Muscle layer of duodenum (tissue), 2 donors: ENCODE results near the gene RNASE11.

Source experiments
- H3K27ac ChIP-seq: one replicate; pipeline ENCODE4 v1.7.0; 2013; ENCODE audit warnings: mild to moderate bottlenecking, low read length
- H3K27me3 ChIP-seq: one replicate; pipeline ENCODE4 v1.7.0; 2013; ENCODE audit warnings: low read depth, mild to moderate bottlenecking, control low read depth, low read length
- H3K36me3 ChIP-seq, 2 donors: one replicate each; pipeline ENCODE4 v1.7.0; 2013; ENCODE audit warnings: low read length in 2 of 2, control low read depth in 1 of 2, mild to moderate bottlenecking in 1 of 2; ENCODE audit not compliant: insufficient read depth in 2 of 2, control insufficient read depth in 1 of 2
- H3K4me1 ChIP-seq, 2 donors: one replicate each; pipeline ENCODE4 v1.7.0; 2013; ENCODE audit warnings: low read length in 2 of 2, mild to moderate bottlenecking in 2 of 2, control low read depth in 1 of 2, moderate library complexity in 1 of 2; ENCODE audit not compliant: insufficient read depth in 2 of 2, control insufficient read depth in 1 of 2
- H3K4me3 ChIP-seq, 2 donors: one replicate each; pipeline ENCODE4 v1.7.0; 2013; ENCODE audit warnings: low read length in 2 of 2, low read depth in 1 of 2, mild to moderate bottlenecking in 1 of 2
- H3K9me3 ChIP-seq, 2 donors: one replicate each; pipeline ENCODE4 v1.7.0; 2013; ENCODE audit warnings: low read length in 2 of 2, control low read depth in 1 of 2, mild to moderate bottlenecking in 1 of 2; ENCODE audit not compliant: control insufficient read depth in 1 of 2
- donor health status: healthy.

RNASE11 gene

GRCh38 chr14:20612403-20612802 lies 24.6 kb upstream of the RNASE11 start:
- Histone ChIP-seq H3K27ac (no peak overlapping the region), H3K4me1 (peaks cover 0 to 9% of the 10 kb centered on the region in 2 donors), H3K4me3 (no peak overlapping the region), H3K9me3 (no peaks in the 10 kb centered on the region), H3K36me3 (no peaks in the 10 kb centered on the region), H3K27me3 (no peaks in the 10 kb centered on the region)

DNA sequence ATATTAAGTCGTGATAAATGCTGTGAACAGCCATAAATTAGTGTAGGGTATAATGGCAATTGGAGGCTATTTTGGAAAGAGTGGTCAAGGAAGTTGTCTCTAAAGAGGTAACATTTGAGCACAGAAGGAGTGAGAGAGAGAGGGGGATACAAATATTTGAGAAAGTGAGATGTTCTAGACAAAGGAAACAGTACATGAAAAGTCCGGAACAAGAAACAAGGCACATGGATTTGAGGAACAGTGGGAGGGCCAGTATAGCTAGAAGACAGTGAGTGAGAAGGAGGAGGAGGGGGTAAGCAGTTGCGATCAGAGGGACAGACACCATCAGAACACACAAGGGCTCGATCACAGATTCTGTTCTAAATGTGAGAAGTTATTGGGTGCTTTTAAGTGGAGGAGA lies 23.5 kb upstream of the RNASE11 start:
- no peak overlapping the region for H3K27ac ChIP-seq
- peaks cover 0 to 9% of the 10 kb centered on the region in 2 donors for H3K4me1 ChIP-seq
- H3K9me3 ChIP-seq = no peaks in the 10 kb centered on the region
- H3K4me3 ChIP-seq = no peak overlapping the region
- H3K36me3 ChIP-seq = no peaks in the 10 kb centered on the region
- H3K27me3 ChIP-seq = no peaks in the 10 kb centered on the region

DNA sequence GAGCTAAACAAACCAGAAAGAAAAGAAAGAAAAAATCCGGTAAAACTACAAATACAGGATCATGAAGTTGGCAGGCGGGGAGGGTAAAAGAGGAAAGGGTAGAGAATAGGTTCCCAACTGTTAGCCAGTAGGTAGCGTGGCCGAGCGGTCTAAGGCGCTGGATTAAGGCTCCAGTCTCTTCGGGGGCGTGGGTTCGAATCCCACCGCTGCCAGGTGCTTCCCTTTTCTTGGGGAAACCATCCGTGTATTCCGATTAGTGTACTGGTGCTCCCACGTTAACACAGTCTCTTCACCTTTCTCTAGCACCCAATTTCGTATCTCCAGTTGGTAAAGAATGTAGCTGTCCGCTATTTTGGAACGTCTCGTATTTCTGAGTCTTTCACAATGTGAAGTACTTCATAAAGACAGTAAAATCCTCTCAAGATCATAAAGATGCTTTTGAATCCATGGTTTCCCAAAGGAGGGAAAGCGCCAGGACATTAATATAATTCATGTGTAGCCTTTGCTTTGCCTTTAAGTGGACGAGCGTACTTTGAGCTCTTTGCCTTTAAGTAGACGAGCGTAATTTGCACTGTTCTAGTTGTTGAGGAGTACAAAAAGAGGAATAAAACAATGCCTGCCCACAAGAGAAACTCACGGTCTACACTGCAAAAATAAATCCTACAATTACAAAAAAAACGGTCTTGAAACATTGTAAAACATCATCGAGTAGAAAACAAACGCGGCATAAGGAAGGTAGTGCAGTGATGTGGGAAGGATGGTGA lies 22.4 kb upstream of the RNASE11 start:
- H3K9me3 ChIP-seq = no peaks in the 10 kb centered on the region
- peaks cover 0 to 9% of the 10 kb centered on the region in 2 donors for H3K4me1 ChIP-seq
- no peaks in the 10 kb centered on the region for H3K36me3 ChIP-seq
- peak overlapping the region; percentile 84 to 94 for H3K4me3 ChIP-seq
- no peaks in the 10 kb centered on the region for H3K27me3 ChIP-seq
- peak overlapping the region; percentile 49 for H3K27ac ChIP-seq

- Histone ChIP-seq H3K4me3 (peak overlapping the region; percentile 84 to 94), H3K4me1 (peaks cover 0 to 9% of the 10 kb centered on the region in 2 donors), H3K27me3 (no peaks in the 10 kb centered on the region), H3K36me3 (no peaks in the 10 kb centered on the region), H3K27ac (peak overlapping the region; percentile 49), H3K9me3 (no peaks in the 10 kb centered on the region)
These were observed 21.6 kb upstream of the RNASE11 start for GRCh38 chr14:20609215-20610001.

DNA sequence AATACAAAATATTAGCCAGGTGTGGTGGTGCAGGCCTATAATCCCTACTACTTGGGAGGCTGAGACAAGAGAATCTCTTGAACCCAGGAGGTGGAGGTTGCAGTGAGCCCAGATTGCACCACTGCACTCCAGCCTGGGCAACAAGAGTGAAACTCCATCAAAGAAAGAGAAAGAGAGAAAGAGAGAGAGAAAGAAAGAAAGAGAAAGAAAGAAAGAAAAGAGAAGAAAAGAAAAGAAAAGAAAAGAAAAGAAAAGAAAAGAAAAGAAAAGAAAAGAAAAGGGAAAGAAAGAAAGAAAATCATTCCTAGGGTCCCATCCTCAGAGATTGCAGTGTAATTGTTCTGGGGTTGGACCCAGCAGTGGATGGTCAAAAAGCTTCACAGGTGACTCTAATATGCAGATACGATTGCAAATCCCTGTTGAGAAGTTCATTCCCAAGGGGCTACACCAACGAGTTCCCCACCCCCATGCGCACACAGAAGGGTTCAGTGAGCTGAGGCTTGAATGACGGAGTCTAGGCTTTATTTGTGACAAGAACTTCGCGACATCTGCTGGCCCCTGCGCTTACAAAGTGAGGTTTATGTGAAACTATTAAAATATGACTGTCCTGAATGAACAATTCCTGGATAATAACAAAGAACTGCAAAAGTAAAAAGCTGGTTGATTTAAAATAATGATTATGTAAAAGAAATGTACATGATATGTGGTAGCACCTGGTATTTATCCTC lies 20.7 kb upstream of the RNASE11 start:
- no peaks in the 10 kb centered on the region for H3K36me3 ChIP-seq
- peaks cover 0 to 8% of the 10 kb centered on the region in 2 donors for H3K4me1 ChIP-seq
- no peak overlapping the region for H3K4me3 ChIP-seq
- H3K27me3 ChIP-seq = no peaks in the 10 kb centered on the region
- H3K27ac ChIP-seq = no peak overlapping the region
- H3K9me3 ChIP-seq = no peaks in the 10 kb centered on the region

DNA sequence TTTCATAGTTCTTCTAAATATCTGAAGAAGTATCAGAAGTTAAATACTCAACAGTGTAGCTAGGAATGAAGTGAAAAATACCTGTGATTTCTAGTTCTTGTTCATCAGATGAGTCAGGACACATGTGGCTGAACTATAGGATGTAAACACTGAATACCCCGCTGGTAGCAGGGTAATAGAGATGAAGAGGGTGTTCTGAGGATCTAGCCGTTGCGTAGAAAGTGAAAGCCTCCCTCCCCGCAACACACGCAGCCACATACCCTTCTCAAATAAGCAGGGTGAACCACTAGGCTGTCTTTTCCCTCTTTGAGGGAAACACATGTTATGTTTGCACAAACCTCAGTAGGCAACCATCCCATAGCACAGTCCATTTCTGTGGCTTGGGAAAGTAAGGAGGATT lies 19.8 kb upstream of the RNASE11 start:
- no peaks in the 10 kb centered on the region for H3K36me3 ChIP-seq
- H3K4me1 ChIP-seq = peaks cover 0 to 6% of the 10 kb centered on the region in 2 donors
- no peaks in the 10 kb centered on the region for H3K27me3 ChIP-seq
- no peak overlapping the region for H3K4me3 ChIP-seq
- no peak overlapping the region for H3K27ac ChIP-seq
- no peaks in the 10 kb centered on the region for H3K9me3 ChIP-seq

- Histone ChIP-seq H3K27ac (no peak overlapping the region), H3K4me1 (peaks cover 0 to 6% of the 10 kb centered on the region in 2 donors), H3K4me3 (no peak overlapping the region), H3K9me3 (no peaks in the 10 kb centered on the region), H3K36me3 (no peaks in the 10 kb centered on the region), H3K27me3 (no peaks in the 10 kb centered on the region)
These were observed 19.1 kb upstream of the RNASE11 start for GRCh38 chr14:20606902-20607242.

DNA sequence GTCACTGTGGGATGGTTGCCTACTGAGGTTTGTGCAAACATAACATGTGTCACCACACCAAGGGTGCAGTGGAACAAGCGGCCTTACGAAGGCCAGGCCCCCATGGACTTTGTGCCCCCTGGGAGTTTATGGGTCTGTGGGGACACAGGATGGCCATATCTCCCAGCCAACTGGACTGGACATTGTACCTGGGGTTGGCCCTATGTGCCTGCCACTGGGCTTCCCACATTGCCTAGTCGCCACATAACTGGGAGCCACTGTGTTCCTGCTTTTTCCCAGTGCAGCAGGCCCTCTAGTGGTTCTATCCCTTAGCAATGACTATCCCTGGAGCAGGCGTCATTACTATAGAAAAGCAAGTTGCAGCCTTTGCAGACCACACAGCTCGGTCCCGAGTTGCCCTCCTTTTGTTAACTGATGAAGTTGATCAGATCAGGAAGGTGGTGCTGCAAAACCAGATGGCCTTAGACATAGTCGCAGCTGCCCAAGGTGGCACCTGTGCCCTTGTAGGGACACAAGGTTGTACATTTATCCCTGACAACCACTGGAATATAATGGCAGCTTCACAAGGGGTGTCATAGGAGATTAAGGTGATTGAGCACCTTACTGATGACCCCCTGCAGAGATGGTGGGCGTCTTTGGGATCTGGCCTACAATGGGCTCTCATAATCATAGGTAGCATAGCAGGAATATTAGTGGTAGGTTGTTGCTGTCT lies 18.5 kb upstream of the RNASE11 start:
- Histone ChIP-seq H3K27me3 (no peaks in the 10 kb centered on the region), H3K4me3 (no peak overlapping the region), H3K9me3 (no peaks in the 10 kb centered on the region), H3K27ac (no peak overlapping the region), H3K4me1 (peaks cover 0 to 6% of the 10 kb centered on the region in 2 donors), H3K36me3 (no peaks in the 10 kb centered on the region)

DNA sequence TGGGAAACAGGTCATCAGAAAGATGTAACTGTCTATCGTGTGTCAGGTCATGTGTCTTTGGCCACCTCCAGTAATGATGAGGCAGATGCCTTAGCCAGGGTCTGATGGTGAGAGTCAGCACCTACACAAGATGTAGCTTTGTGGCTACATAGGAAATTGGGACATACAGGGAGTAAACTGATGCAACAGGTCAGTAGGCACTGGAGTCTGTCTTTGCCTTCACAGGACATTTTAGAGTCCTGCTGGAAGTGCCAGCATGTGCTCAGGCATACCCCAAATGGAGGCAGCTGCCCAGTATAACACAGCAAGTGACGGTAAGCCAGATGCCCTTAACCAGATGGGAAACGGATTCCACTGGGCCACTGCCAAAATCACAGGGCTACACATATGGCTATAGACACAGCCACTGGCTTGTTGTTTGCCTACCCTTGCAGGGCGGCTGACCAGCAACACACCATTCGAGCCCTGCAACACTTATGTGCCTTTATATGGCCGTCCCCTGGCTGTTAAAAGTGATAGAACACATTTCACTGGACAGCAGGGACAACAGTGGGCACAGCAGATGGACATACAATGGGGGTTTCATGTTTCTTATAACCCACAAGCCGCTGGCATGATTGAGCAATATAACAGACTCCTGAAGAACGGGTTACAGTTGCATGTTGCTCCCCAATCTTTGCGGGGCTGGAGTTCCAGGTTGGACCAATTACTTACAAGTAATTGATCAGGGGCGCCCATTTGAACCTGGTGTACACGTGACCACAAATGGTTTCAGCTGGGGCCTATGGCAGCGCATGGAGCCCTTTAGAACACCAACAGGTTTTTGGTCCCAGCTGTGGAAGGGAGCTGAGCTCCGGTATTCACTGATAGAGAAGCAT lies 16.3 kb upstream of the RNASE11 start:
- H3K27me3 ChIP-seq = no peaks in the 10 kb centered on the region
- no peak overlapping the region for H3K4me3 ChIP-seq
- no peak overlapping the region for H3K27ac ChIP-seq
- H3K9me3 ChIP-seq = no peaks in the 10 kb centered on the region
- no peaks in the 10 kb centered on the region for H3K36me3 ChIP-seq
- H3K4me1 ChIP-seq = no peaks in the 10 kb centered on the region

- no peak overlapping the region for H3K4me3 ChIP-seq
- H3K27ac ChIP-seq = no peak overlapping the region
- no peaks in the 10 kb centered on the region for H3K36me3 ChIP-seq
- H3K27me3 ChIP-seq = no peaks in the 10 kb centered on the region
- H3K9me3 ChIP-seq = no peaks in the 10 kb centered on the region
- no peaks in the 10 kb centered on the region for H3K4me1 ChIP-seq
These were observed 14.8 kb upstream of the RNASE11 start for GRCh38 chr14:20602583-20602982.
